WTC11 (cell line): ENCODE measurements around the gene PXMP2.

Source experiments
- CTCF ChIP-seq: fragments of 200-600 bp; IDR thresholded peaks from 2 replicates; pipeline ENCODE4 v1.8.0; 2022; ENCODE audit warnings: antibody characterized with exemption
- ETV6 ChIP-seq: sonication (generic); formaldehyde crosslinking; IDR thresholded peaks from 2 replicates; pipeline ENCODE4 v1.8.1; 2022; ENCODE audit warnings: mild to moderate bottlenecking, missing genetic modification reagents
- MAX ChIP-seq: sonication (generic); formaldehyde crosslinking; IDR thresholded peaks from 2 replicates; pipeline ENCODE4 v1.8.0; 2022; ENCODE audit warnings: mild to moderate bottlenecking, missing genetic modification reagents
- MYBL2 ChIP-seq: sonication (generic); formaldehyde crosslinking; IDR thresholded peaks from 2 replicates; pipeline ENCODE4 v1.8.1; 2023; ENCODE audit warnings: mild to moderate bottlenecking, moderate library complexity, missing genetic modification reagents
- NFYB ChIP-seq: sonication (generic); formaldehyde crosslinking; conservative IDR thresholded peaks from 2 replicates; pipeline ENCODE4 v1.8.0; 2022; ENCODE audit warnings: low read depth, missing genetic modification reagents
- ZNF232 ChIP-seq: sonication (generic); formaldehyde crosslinking; IDR thresholded peaks from 2 replicates; pipeline ENCODE4 v1.8.0; 2022; ENCODE audit warnings: mild to moderate bottlenecking, missing genetic modification reagents

GRCh38 chr12:132665149-132665491 lies 22.3 kb upstream of the PXMP2 start:
- TF ChIP-seq ZNF232 (CRISPR knock-in tag) (no peak), CTCF (no peak), NFYB (no peak), MAX (CRISPR knock-in tag) (no peak), ETV6 (CRISPR knock-in tag) (no peak), MYBL2 (CRISPR knock-in tag) (no peak)
